Measurements from ENCODE around the gene TMPRSS15.

DNA sequence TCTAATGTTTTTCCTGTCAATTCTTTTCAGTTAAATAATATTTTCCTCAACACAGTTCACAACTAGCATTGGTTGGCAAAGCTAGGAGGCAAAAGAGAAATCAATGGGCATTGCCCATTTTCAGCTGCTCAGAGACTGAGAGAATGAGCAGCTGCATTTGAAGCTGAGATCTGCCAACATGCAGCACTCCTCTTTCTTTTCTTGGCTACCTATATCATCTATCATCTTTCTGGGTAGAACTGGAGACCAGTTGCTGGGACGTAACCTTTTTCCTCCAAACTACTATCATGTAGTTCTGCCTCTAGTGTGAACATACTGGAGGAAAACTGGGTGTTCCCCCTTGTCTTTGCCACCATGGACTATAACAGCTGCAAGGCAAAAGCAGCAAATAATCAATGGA, 136.1 kb downstream of the TMPRSS15 start:
- TF ChIP-seq EZH2 (IDR thresholded peaks at IDR 0.05; ENCODE audit: insufficient read depth, low read length) = no peak
- TF ChIP-seq, protein P1, sequence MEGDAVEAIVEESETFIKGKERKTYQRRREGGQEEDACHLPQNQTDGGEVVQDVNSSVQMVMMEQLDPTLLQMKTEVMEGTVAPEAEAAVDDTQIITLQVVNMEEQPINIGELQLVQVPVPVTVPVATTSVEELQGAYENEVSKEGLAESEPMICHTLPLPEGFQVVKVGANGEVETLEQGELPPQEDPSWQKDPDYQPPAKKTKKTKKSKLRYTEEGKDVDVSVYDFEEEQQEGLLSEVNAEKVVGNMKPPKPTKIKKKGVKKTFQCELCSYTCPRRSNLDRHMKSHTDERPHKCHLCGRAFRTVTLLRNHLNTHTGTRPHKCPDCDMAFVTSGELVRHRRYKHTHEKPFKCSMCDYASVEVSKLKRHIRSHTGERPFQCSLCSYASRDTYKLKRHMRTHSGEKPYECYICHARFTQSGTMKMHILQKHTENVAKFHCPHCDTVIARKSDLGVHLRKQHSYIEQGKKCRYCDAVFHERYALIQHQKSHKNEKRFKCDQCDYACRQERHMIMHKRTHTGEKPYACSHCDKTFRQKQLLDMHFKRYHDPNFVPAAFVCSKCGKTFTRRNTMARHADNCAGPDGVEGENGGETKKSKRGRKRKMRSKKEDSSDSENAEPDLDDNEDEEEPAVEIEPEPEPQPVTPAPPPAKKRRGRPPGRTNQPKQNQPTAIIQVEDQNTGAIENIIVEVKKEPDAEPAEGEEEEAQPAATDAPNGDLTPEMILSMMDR (IDR thresholded peaks at IDR 0.05; ENCODE audit: insufficient read depth, low read depth, low read length) = no peak
